DMS53 (cell line): Measurements from ENCODE around the gene ITGA2.

ENCODE experiments used
- DNase-seq: peaks from one replicate; lab custom pipeline; 2025; lab: John Stamatoyannopoulos, UW

ITGA2 gene

GRCh38 chr5:53017794-53018391, 28.7 kb downstream of the ITGA2 start:
- no peak for DNase-seq

- peak; percentile 37 for DNase-seq
These were observed 30.2 kb downstream of the ITGA2 start for GRCh38 chr5:53019320-53019719.

GRCh38 chr5:53022930-53023511, 33.9 kb downstream of the ITGA2 start:
- no peak for DNase-seq

- no peak for DNase-seq
These were observed 34.8 kb downstream of the ITGA2 start for GRCh38 chr5:53023969-53024368.

- DNase-seq: no peak
These were observed 35.4 kb downstream of the ITGA2 start for GRCh38 chr5:53024535-53024934.

GRCh38 chr5:53025487-53025886, 36.3 kb downstream of the ITGA2 start:
- peak; percentile 6 for DNase-seq

- peak; percentile 17 for DNase-seq
These were observed 38.8 kb downstream of the ITGA2 start for GRCh38 chr5:53027913-53028312.

- DNase-seq: no peak
These were observed 40.5 kb downstream of the ITGA2 start for GRCh38 chr5:53029608-53030007.

GRCh38 chr5:53030893-53031292, 41.7 kb downstream of the ITGA2 start:
- DNase-seq: no peak

GRCh38 chr5:53031695-53032096, 42.5 kb downstream of the ITGA2 start:
- peak; percentile 30 for DNase-seq

GRCh38 chr5:53032188-53032587, 43.0 kb downstream of the ITGA2 start:
- no peak for DNase-seq

- no peak for DNase-seq
These were observed 45.7 kb downstream of the ITGA2 start for GRCh38 chr5:53034832-53035231.

- DNase-seq: peak; percentile 33
These were observed 46.8 kb downstream of the ITGA2 start for GRCh38 chr5:53035868-53036381.

- DNase-seq: no peak
These were observed 48.1 kb downstream of the ITGA2 start for GRCh38 chr5:53037141-53037859.

GRCh38 chr5:53038196-53038847, 49.2 kb downstream of the ITGA2 start:
- no peak for DNase-seq

- no peak for DNase-seq
These were observed 50.7 kb downstream of the ITGA2 start for GRCh38 chr5:53039855-53040254.

GRCh38 chr5:53041071-53041692, 52.0 kb downstream of the ITGA2 start:
- DNase-seq: no peak

GRCh38 chr5:53041740-53042139, 52.6 kb downstream of the ITGA2 start:
- no peak for DNase-seq

GRCh38 chr5:53045263-53045662, 56.1 kb downstream of the ITGA2 start:
- DNase-seq: no peak

- peak; percentile 22 for DNase-seq
These were observed 59.1 kb downstream of the ITGA2 start for GRCh38 chr5:53048248-53048647.

GRCh38 chr5:53052499-53052898, 63.3 kb downstream of the ITGA2 start:
- no peak for DNase-seq

- no peak for DNase-seq
These were observed 64.2 kb downstream of the ITGA2 start for GRCh38 chr5:53053364-53053763.
